ENCODE data around the gene RPS15.
A peak's percentile ranks its signal among the peaks of the same experiment; 100 is the strongest.
"Not testable (repeated sequence)": the region's sequence is repeated elsewhere in the genome, so short reads cannot be mapped to it uniquely, and the experiment has no call there.

Gene RPS15

DNA sequence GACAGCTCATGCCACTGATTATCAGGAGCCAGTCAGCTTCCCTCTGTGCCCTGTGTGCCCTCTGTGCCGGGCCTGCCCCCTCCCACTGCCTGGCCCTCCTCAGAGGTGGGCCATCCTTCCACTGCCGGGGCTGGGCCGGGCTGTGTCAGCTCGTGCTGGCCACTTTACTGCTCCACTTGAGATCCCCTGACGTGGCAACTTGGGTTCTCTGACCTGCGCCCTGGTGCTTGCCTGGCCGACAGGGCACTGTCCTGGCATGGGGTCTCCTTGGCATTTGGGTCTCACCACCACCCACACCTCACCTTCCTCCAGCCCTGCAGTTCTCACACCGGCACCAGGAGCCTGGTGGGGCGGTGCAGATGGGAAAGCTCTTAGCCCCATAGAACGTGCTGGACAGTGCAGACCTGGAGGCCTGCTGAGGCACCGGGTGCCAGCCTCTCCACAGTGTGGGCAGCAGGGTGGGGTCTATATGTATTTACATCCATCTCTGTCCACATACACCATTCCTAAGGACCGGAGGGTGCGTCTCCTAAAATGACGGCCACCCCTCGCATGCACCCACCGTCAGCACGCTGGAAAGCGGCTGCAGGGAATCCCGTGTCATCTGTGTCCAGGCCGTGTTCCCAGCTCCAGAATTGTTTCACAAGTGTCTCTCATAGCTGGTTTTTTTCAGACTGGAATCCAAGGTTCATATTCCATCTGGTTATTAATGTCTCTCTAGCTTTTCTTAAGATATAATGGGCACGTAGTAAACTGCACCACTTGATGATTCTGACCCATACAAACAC lies 19.1 kb upstream of the RPS15 start:
- no peak for DNase-seq (ENCODE audit: low spot score)
- CTCF ChIA-PET = no interaction called here
- TF ChIP-seq, protein P1, sequence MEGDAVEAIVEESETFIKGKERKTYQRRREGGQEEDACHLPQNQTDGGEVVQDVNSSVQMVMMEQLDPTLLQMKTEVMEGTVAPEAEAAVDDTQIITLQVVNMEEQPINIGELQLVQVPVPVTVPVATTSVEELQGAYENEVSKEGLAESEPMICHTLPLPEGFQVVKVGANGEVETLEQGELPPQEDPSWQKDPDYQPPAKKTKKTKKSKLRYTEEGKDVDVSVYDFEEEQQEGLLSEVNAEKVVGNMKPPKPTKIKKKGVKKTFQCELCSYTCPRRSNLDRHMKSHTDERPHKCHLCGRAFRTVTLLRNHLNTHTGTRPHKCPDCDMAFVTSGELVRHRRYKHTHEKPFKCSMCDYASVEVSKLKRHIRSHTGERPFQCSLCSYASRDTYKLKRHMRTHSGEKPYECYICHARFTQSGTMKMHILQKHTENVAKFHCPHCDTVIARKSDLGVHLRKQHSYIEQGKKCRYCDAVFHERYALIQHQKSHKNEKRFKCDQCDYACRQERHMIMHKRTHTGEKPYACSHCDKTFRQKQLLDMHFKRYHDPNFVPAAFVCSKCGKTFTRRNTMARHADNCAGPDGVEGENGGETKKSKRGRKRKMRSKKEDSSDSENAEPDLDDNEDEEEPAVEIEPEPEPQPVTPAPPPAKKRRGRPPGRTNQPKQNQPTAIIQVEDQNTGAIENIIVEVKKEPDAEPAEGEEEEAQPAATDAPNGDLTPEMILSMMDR (conservative IDR thresholded peaks at IDR 0.05; ENCODE audit: low read depth) = no peak
- POLR2A ChIA-PET (ENCODE audit: low non-redundant PET) = interaction anchor here (0.6 kb wide), 2 partner anchors 12 to 735 kb away, joined by 6 to 17 read pairs; no protein-coding TSS in a partner anchor
- peak overlapping the region; percentile 15; the same call in 1 of the 2 replicates for H3K27ac ChIP-seq

DNA sequence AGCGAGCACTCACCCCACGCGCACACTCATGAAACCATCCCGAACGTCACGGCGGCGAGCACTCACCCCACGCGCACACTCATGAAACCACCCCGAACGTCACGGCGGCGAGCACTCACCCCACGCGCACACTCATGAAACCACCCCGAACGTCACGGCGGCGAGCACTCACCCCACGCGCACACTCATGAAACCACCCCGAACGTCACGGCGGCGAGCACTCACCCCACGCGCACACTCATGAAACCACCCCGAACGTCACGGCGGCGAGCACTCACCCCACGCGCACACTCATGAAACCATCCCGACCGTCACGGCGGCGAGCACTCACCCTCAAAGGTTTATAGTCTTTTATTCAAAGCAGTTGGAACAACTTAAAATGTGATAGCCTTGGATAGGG lies 18.1 kb upstream of the RPS15 start:
- CTCF ChIA-PET = interaction anchor here (0.6 to 1.1 kb wide), 3 partner anchors 17 to 136 kb away, joined by 3 to 4 read pairs (median 3); no protein-coding TSS in a partner anchor
- H3K27ac ChIP-seq; DNase-seq (ENCODE audit: low spot score); POLR2A ChIA-PET (ENCODE audit: low non-redundant PET): not testable (repeated sequence)

DNA sequence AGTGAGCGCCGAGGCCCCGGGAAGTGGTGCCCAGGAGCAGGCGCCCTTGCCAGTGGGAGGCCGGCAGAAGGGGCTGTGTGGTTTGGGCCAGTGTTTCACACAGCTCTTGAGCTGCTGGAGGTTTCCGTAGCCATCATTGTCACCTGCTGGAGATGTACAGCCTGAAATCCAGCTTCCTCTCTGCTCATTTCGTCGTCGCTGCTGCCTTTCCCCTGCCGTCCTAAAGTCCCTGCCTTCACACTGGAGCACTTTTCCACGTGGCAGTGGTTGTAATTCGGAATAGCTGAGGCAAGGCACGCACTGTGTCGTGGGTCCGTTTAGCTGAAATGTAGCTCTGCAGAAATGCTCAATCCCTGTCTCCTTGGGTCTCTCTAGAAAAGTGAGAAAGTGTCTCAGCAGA lies 17.6 kb upstream of the RPS15 start:
- TF ChIP-seq, protein P1 (conservative IDR thresholded peaks at IDR 0.05; ENCODE audit: low read depth) = no peak
- POLR2A ChIA-PET (ENCODE audit: low non-redundant PET) = no interaction called here
- CTCF ChIA-PET = interaction anchor here (0.6 to 1.1 kb wide), 3 partner anchors 17 to 137 kb away, joined by 3 to 4 read pairs (median 3); no protein-coding TSS in a partner anchor
- DNase-seq (ENCODE audit: low spot score) = no peak
- H3K27ac ChIP-seq = peak overlapping the region; percentile 72

GRCh38 chr19:1421218-1421957 lies 16.8 kb upstream of the RPS15 start:
- ChIA-PET POLR2A (ENCODE audit: low non-redundant PET) (no interaction called here), CTCF (interaction anchor here (1.1 kb wide), 1 partner anchor 16 kb away, joined by 3 read pairs; no protein-coding TSS in a partner anchor)
- H3K27ac ChIP-seq = peak overlapping the region; percentile 72
- no peak for DNase-seq (ENCODE audit: low spot score)
- TF ChIP-seq, protein P1 (conservative IDR thresholded peaks at IDR 0.05; ENCODE audit: low read depth) = no peak

- CTCF ChIA-PET = no interaction called here
- peak overlapping the region; percentile 72 for H3K27ac ChIP-seq
- TF ChIP-seq, protein P1 (conservative IDR thresholded peaks at IDR 0.05; ENCODE audit: low read depth) = no peak
- no peak for DNase-seq (ENCODE audit: low spot score)
- POLR2A ChIA-PET (ENCODE audit: low non-redundant PET) = no interaction called here
Observed at GRCh38 chr19:1421958-1422305, 16.3 kb upstream of the RPS15 start.

DNA sequence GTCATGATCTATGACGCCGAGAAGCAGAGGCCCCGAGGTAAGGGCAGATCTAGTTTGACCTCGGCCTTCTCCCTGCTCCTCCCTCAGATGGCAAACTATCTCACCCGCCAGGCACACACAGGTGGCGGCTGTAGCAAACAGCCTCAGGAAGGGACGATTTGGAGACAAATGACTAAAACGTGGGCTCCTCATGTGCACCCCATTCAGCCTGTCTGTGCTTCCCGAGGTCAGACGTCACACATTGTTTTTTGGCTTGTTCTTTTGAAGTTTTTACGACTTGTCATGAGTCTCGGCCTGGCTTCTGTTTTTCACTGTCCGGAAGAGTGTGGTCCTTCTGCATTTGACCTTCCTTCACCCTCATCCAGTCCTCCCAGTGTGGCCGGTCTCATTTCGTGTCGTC lies 15.8 kb upstream of the RPS15 start:
- H3K27ac ChIP-seq = peak overlapping the region; percentile 72
- CTCF ChIA-PET = no interaction called here
- POLR2A ChIA-PET (ENCODE audit: low non-redundant PET) = no interaction called here

More for the DNA sequence above, 15.8 kb upstream of the RPS15 start:
- DNase-seq (ENCODE audit: low spot score) = no peak
- TF ChIP-seq, protein P1 (conservative IDR thresholded peaks at IDR 0.05; ENCODE audit: low read depth) = no peak

All from RWPE1 (cell line).